Astrocyte (in vitro differentiated cells and primary cell): ENCODE data around the gene TOB1. TPM values are rescaled to one million over a fixed set of nuclear protein-coding genes. Genes with fewer than 3 reads are reported as not detected.

Experiments
- DNase-seq: peaks from one replicate; pipeline ENCODE4 v3.0.0-alpha.2; 2010; ENCODE audit warnings: low read depth
- FAIRE-seq: peaks from 2 replicates; lab custom pipeline; 2011; peaks lifted over from hg19 to GRCh38; lab: Jason Lieb, UNC
- H2AFZ ChIP-seq: 2 replicates; pipeline ENCODE4 v1.6.0; 2012; ENCODE audit warnings: low read depth, low read length, inconsistent platforms
- H3K27ac ChIP-seq: 2 replicates; pipeline ENCODE4 v1.5.1; 2011; ENCODE audit warnings: low read depth, low read length, inconsistent platforms
- H3K27me3 ChIP-seq: 2 replicates; pipeline ENCODE4 v1.6.0; 2011; ENCODE audit warnings: low read length, inconsistent platforms; ENCODE audit not compliant: insufficient read depth
- H3K36me3 ChIP-seq: 2 replicates; pipeline ENCODE4 v1.5.1; 2011; ENCODE audit warnings: low read length, inconsistent platforms; ENCODE audit not compliant: insufficient read depth
- H3K4me1 ChIP-seq: 2 replicates; pipeline ENCODE4 v1.5.1; 2011; ENCODE audit warnings: low read length, inconsistent platforms; ENCODE audit not compliant: insufficient read depth
- H3K4me2 ChIP-seq: 2 replicates; pipeline ENCODE4 v1.6.0; 2012; ENCODE audit warnings: low read length, inconsistent platforms
- H3K4me3 ChIP-seq: 2 replicates; pipeline ENCODE4 v1.5.1; 2011; ENCODE audit warnings: low read depth, mild to moderate bottlenecking, low read length, inconsistent platforms; ENCODE audit not compliant: insufficient read depth
- H3K79me2 ChIP-seq: 2 replicates; pipeline ENCODE4 v1.6.0; 2012; ENCODE audit warnings: mild to moderate bottlenecking, low read length, inconsistent platforms; ENCODE audit not compliant: insufficient read depth
- H3K9ac ChIP-seq: 2 replicates; pipeline ENCODE4 v1.6.0; 2012; ENCODE audit warnings: mild to moderate bottlenecking, low read length, inconsistent platforms
- H3K9me3 ChIP-seq: 2 replicates; pipeline ENCODE4 v1.5.1; 2012; ENCODE audit warnings: low read depth, mild to moderate bottlenecking, low read length, inconsistent platforms; ENCODE audit not compliant: insufficient read depth
- H4K20me1 ChIP-seq: 2 replicates; pipeline ENCODE4 v1.6.0; 2012; ENCODE audit warnings: low read length, inconsistent platforms; ENCODE audit not compliant: insufficient read depth
- H3K27ac Mint-ChIP-seq: one replicate; pipeline ENCODE4 v1.8.0; 2021; ENCODE audit warnings: mild to moderate bottlenecking, mixed read lengths; ENCODE audit not compliant: unreplicated experiment
- H3K27me3 Mint-ChIP-seq: one replicate; pipeline ENCODE4 v1.8.0; 2021; ENCODE audit warnings: low read depth, mixed read lengths; ENCODE audit not compliant: unreplicated experiment
- H3K36me3 Mint-ChIP-seq: one replicate; pipeline ENCODE4 v1.8.0; 2021; ENCODE audit warnings: low read depth, mixed read lengths; ENCODE audit not compliant: unreplicated experiment
- H3K4me1 Mint-ChIP-seq: one replicate; pipeline ENCODE4 v1.8.0; 2021; ENCODE audit warnings: low read depth, mixed read lengths; ENCODE audit not compliant: unreplicated experiment
- H3K4me3 Mint-ChIP-seq: one replicate; pipeline ENCODE4 v1.8.0; 2021; ENCODE audit warnings: mild to moderate bottlenecking, moderate library complexity, mixed read lengths; ENCODE audit not compliant: unreplicated experiment
- H3K9me3 Mint-ChIP-seq: one replicate; pipeline ENCODE4 v1.8.0; 2021; ENCODE audit warnings: mild to moderate bottlenecking, mixed read lengths; ENCODE audit not compliant: unreplicated experiment
- EZH2 ChIP-seq: IDR thresholded peaks from 2 replicates; pipeline ENCODE4 v1.6.1; 2012; ENCODE audit warnings: mild to moderate bottlenecking, low read length, inconsistent platforms; ENCODE audit not compliant: insufficient read depth
- total RNA-seq: library from RNA; stranded (reverse); gene quantifications from 2 replicates; pipeline ENCODE4 v1.2.1, GENCODE V29; 2021
- TF ChIP-seq, protein P1 (sequence below): IDR thresholded peaks from 2 replicates; pipeline ENCODE4 v1.5.1; 2011; ENCODE audit warnings: low read depth, mild to moderate bottlenecking, inconsistent platforms, low read length, moderate library complexity; ENCODE audit not compliant: insufficient read depth

The TOB1 gene
- total RNA-seq, 1 donor from 2014 or later = 71.6 TPM

DNA sequence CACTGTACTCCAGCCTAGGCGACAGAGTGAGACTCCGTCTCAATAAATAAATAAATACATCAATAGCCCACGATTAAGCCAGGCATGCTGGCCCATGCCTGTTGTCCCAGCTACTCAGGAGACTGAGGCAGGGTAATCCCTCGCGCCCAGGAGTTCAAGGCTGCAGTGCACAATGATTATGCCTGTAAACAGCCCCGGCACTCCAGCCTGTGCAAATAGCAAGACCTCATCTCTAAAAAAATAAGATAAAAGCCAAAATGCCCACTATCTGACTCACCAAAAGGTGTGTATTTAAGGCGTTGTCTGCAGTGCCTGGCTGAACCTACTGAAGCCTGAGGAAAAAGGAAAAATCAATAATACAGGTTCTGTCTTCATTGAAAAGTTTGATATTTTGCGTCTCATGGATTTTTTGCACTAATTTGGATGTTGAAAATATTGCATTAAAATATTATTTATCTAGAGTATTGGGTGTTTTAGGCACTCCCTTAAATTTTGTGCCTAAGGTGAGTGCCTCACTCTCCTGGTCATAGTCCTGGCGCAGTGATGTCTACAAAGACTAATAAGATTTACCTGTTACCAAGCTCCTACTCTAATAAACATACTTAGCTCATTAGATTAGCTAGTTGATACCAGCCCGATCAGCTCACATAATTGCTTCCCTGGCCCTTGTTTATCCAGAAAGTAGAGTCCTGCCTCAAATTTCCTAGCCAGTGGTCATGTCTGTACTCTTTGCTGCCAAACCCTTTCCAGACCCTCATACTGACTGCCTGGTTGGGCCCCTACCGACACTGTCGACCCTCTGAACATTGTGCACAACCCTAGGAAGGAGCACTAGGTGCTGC lies 24.7 kb upstream of the TOB1 start:
- no peaks in the 10 kb centered on the region for H3K27me3 ChIP-seq
- FAIRE-seq = no peak
- Mint-ChIP-seq H3K36me3 (no peaks in the 10 kb centered on the region), H3K27me3 (peaks cover 4% of the 10 kb centered on the region), H3K4me3 (peak overlapping the region; percentile 37), H3K9me3 (no peaks in the 10 kb centered on the region), H3K4me1 (peaks cover 15% of the 10 kb centered on the region), H3K27ac (no peak overlapping the region)
- H3K4me3 ChIP-seq = no peak overlapping the region
- DNase-seq = no peak
- H3K4me2 ChIP-seq = no peak overlapping the region
- no peak overlapping the region for H3K9ac ChIP-seq
- no peaks in the 10 kb centered on the region for H3K36me3 ChIP-seq
- no peak overlapping the region for H3K27ac ChIP-seq
- TF ChIP-seq, protein P1, sequence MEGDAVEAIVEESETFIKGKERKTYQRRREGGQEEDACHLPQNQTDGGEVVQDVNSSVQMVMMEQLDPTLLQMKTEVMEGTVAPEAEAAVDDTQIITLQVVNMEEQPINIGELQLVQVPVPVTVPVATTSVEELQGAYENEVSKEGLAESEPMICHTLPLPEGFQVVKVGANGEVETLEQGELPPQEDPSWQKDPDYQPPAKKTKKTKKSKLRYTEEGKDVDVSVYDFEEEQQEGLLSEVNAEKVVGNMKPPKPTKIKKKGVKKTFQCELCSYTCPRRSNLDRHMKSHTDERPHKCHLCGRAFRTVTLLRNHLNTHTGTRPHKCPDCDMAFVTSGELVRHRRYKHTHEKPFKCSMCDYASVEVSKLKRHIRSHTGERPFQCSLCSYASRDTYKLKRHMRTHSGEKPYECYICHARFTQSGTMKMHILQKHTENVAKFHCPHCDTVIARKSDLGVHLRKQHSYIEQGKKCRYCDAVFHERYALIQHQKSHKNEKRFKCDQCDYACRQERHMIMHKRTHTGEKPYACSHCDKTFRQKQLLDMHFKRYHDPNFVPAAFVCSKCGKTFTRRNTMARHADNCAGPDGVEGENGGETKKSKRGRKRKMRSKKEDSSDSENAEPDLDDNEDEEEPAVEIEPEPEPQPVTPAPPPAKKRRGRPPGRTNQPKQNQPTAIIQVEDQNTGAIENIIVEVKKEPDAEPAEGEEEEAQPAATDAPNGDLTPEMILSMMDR = no peak
- no peak for TF ChIP-seq EZH2
- no peaks in the 10 kb centered on the region for H3K9me3 ChIP-seq
- no peaks in the 10 kb centered on the region for H3K79me2 ChIP-seq
- no peak overlapping the region for H2AFZ ChIP-seq
- H3K4me1 ChIP-seq = peaks cover 14% of the 10 kb centered on the region
- H4K20me1 ChIP-seq = no peaks in the 10 kb centered on the region

GRCh38 chr17:50889528-50890118 lies 23.5 kb upstream of the TOB1 start:
- H3K4me2 ChIP-seq = no peak overlapping the region

More at GRCh38 chr17:50889528-50890118, 23.5 kb upstream of the TOB1 start:
- Histone ChIP-seq H3K27ac (no peak overlapping the region), H3K27me3 (no peaks in the 10 kb centered on the region), H2AFZ (no peak overlapping the region), H3K36me3 (no peaks in the 10 kb centered on the region), H4K20me1 (no peaks in the 10 kb centered on the region), H3K4me3 (no peak overlapping the region), H3K9me3 (no peaks in the 10 kb centered on the region), H3K4me1 (peaks cover 14% of the 10 kb centered on the region), H3K79me2 (no peaks in the 10 kb centered on the region), H3K9ac (no peak overlapping the region)
- Mint-ChIP-seq H3K4me3 (no peak overlapping the region), H3K4me1 (peaks cover 15% of the 10 kb centered on the region), H3K36me3 (no peaks in the 10 kb centered on the region), H3K27me3 (peaks cover 4% of the 10 kb centered on the region), H3K9me3 (no peaks in the 10 kb centered on the region), H3K27ac (no peak overlapping the region)
- TF ChIP-seq, protein P1 = no peak
- no peak for TF ChIP-seq EZH2
- no peak for FAIRE-seq
- DNase-seq = no peak
